Measurements from ENCODE around the gene UBE4B. TPM values are rescaled to one million over a fixed set of nuclear protein-coding genes. Genes with fewer than 3 reads are reported as not detected.
A peak's percentile ranks its signal among the peaks of the same experiment; 100 is the strongest.

UBE4B gene
- polyA plus RNA-seq, 3 donors = 6.0 to 34.6 (median 9.2) TPM

- WGBS (ENCODE audit: insufficient coverage) = 99% methylated on average over 6 of the region's 7 CpGs
- peak overlapping the region; percentile 68 for H2AFZ ChIP-seq (ENCODE audit: insufficient read depth, low read depth, low read length, poor library complexity, severe bottlenecking)
- intact Hi-C loops (cut with micrococcal nuclease) = loop anchor here in 1 of 2 donors (10.0 kb wide), 1 partner anchor 49 kb away; the partner anchor contains the start of genes LZIC and NMNAT1
- Mint-ChIP-seq H3K9me3 (peaks cover 0 to 3% (median under 1%) of the 10 kb centered on the region in 7 donors), H3K36me3 (peaks cover under 1 to 14% of the 10 kb centered on the region in 2 donors), H3K27me3 (ENCODE audit: low read depth in 3 of 3) (peaks cover 4 to 28% (median 26%) of the 10 kb centered on the region in 3 donors), H3K4me1 (peaks cover 67% of the 10 kb centered on the region), H3K27ac (peak overlapping the region in 6 of 7 donors; percentile 70 to 93 (median 83)), H3K4me3 (no peak overlapping the region)
- peak overlapping the region in 1 of 3 experiments; percentile 30 for H3K4me3 ChIP-seq (replicated peaks in 1 of 3; ENCODE audit: low read depth in 2 of 3, low read length in 3 of 3)
- H3K4me1 ChIP-seq (ENCODE audit: control insufficient read depth in 1 of 2, insufficient read depth in 2 of 2, low read length in 2 of 2) = peaks cover 63 to 72% of the 10 kb centered on the region in 2 donors
- H3K27me3 ChIP-seq (ENCODE audit: control insufficient read depth in 2 of 2, insufficient read depth in 2 of 2, low read length in 2 of 2) = peaks cover 0 to 4% of the 10 kb centered on the region in 2 donors
- no peaks in the 10 kb centered on the region for H4K20me1 ChIP-seq (ENCODE audit: insufficient read depth, low read length)
- peak overlapping the region; percentile 66 to 72 for H3K27ac ChIP-seq (ENCODE audit: low read depth in 1 of 2, low read length in 2 of 2)
- no peak for DNase-seq
- no peak overlapping the region for H3K4me2 ChIP-seq (replicated peaks; ENCODE audit: extremely low read depth, low read length, poor library complexity, severe bottlenecking)
- no peaks in the 10 kb centered on the region for H3K9me3 ChIP-seq (replicated peaks in 1 of 2; ENCODE audit: control insufficient read depth in 1 of 2, insufficient read depth in 1 of 2, low read length in 2 of 2)
- no peak overlapping the region for H3K9ac ChIP-seq (ENCODE audit: insufficient read depth, low read length, poor library complexity, severe bottlenecking)
- H3K36me3 ChIP-seq (replicated peaks in 1 of 2; ENCODE audit: control insufficient read depth in 1 of 2, insufficient read depth in 2 of 2, low read length in 2 of 2) = no peaks in the 10 kb centered on the region
- TF ChIP-seq CTCF (IDR thresholded peaks at IDR 0.05) = no peak
- H3K79me2 ChIP-seq (ENCODE audit: insufficient read depth, low read length) = no peaks in the 10 kb centered on the region
Measured at GRCh38 chr1:9993561-9994075, 39.1 kb upstream of the UBE4B start.

DNA sequence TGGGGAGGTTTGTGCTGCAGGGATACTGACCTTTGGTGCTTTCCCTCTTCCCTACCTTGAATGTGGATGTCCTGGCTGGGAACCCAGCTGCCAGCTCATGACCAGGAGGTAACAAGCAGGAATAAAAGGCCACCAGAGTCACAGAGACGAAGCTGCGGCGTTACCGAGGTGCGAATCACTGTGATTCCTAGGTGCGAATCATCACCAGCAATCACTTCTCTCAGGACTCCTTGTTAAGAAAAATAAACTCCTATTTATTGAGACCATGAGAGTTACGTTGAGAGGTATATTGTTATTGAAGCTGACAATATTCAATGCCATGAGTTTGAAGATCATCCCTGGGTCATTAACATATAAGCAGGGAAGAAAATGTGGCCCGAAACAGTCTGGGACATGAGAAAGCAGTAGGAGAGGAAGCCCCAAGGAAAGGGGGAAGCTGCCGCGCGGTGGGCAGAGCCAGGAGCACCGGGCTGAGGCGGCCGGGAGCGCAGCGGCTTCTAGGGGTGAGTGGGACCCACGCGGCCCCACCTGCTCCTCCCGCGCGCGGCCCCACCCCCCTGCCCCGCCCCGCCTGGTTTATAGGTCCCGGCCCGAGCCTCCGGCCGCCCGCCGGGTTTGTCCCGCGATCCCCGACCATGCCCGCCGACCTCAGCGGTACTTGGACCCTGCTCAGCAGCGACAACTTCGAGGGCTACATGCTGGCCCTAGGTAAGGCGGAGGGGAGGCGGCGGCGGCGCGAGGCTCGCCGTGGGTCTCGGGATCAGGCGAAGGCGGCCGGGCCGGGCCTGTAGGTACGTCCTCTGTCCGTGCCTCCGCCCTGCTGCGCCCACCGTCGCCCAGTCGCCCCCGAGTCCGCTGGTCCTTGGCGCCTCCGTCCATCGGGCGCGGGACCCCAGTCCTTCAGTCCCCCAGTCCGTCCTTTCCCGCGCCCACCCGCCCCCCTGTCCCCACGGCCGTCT, 35.9 kb upstream of the UBE4B start, which contains the start of gene RBP7:
Gene RBP7 (plus strand): TSS at position 605 of the 959 bp plus-strand sequence. CDS start 31 bp downstream, at position 636.
- Histone ChIP-seq H3K27me3 (ENCODE audit: control insufficient read depth in 2 of 2, insufficient read depth in 2 of 2, low read length in 2 of 2) (peaks cover 0 to 11% of the 10 kb centered on the region in 2 donors), H3K27ac (ENCODE audit: low read depth in 1 of 2, low read length in 2 of 2) (peak within 1 kb of the TSS in 1 of 2 donors; percentile 31), H3K9me3 (replicated peaks in 1 of 2; ENCODE audit: control insufficient read depth in 1 of 2, insufficient read depth in 1 of 2, low read length in 2 of 2) (no peaks in the 10 kb centered on the region), H3K79me2 (ENCODE audit: insufficient read depth, low read length) (no peaks in the 10 kb centered on the region), H3K4me1 (ENCODE audit: control insufficient read depth in 1 of 2, insufficient read depth in 2 of 2, low read length in 2 of 2) (peaks cover 37 to 44% of the 10 kb centered on the region in 2 donors), H2AFZ (ENCODE audit: insufficient read depth, low read depth, low read length, poor library complexity, severe bottlenecking) (peak within 1 kb of the TSS; percentile 88), H4K20me1 (ENCODE audit: insufficient read depth, low read length) (peaks cover 8% of the 10 kb centered on the region), H3K4me2 (replicated peaks; ENCODE audit: extremely low read depth, low read length, poor library complexity, severe bottlenecking) (peak within 1 kb of the TSS; percentile 94), H3K4me3 (replicated peaks in 1 of 3; ENCODE audit: low read depth in 2 of 3, low read length in 3 of 3) (peak within 1 kb of the TSS; percentile 47 to 82 (median 73)), H3K9ac (ENCODE audit: insufficient read depth, low read length, poor library complexity, severe bottlenecking) (peak within 1 kb of the TSS; percentile 68), H3K36me3 (replicated peaks in 1 of 2; ENCODE audit: control insufficient read depth in 1 of 2, insufficient read depth in 2 of 2, low read length in 2 of 2) (no peaks in the 10 kb centered on the region)
- intact Hi-C loops (cut with micrococcal nuclease) = loop anchor here in 1 of 2 donors (10.0 kb wide), 1 partner anchor 52 kb away; the partner anchor contains the start of genes LZIC and NMNAT1
- WGBS (ENCODE audit: insufficient coverage) = 2% methylated on average over 60 of the region's 71 CpGs
- Mint-ChIP-seq H3K36me3 (peaks cover 14 to 26% of the 10 kb centered on the region in 2 donors), H3K9me3 (peaks cover 3 to 10% (median 7%) of the 10 kb centered on the region in 7 donors), H3K27ac (peak within 1 kb of the TSS; percentile 15 to 80 (median 63)), H3K27me3 (ENCODE audit: low read depth in 3 of 3) (peaks cover 15 to 46% (median 35%) of the 10 kb centered on the region in 3 donors), H3K4me1 (peaks cover 41% of the 10 kb centered on the region), H3K4me3 (peak within 1 kb of the TSS; percentile 91 to 94)
- DNase-seq = peak; percentile 27 to 64 (median 54)
- no peak for TF ChIP-seq CTCF (IDR thresholded peaks at IDR 0.05)

Data from CD14-positive monocyte (primary cell).